Mesenchymal stem cell (in vitro differentiated cells and primary cell): Measurements from ENCODE around the gene ALDH2.

ENCODE experiments used
- DNase-seq: peaks from one replicate; pipeline ENCODE4 v3.0.0-alpha.2; 2013
- H2AFZ ChIP-seq: one replicate; pipeline ENCODE4 v1.6.1; 2013; ENCODE audit warnings: low read depth, mild to moderate bottlenecking, control low read depth, inconsistent platforms, low read length, moderate library complexity
- H2AK5ac ChIP-seq: 2 replicates; pipeline ENCODE4 v1.6.1; 2013; ENCODE audit warnings: low read length, moderate library complexity, mild to moderate bottlenecking, inconsistent platforms; ENCODE audit not compliant: severe bottlenecking
- H2BK120ac ChIP-seq: one replicate; pipeline ENCODE4 v1.6.1; 2013; ENCODE audit warnings: low read depth, mild to moderate bottlenecking, inconsistent platforms, low read length, moderate library complexity
- H2BK12ac ChIP-seq, 2 experiments: one replicate each; pipeline ENCODE4 v1.6.1; 2013; ENCODE audit warnings: inconsistent platforms in 2 of 2, low read length in 2 of 2, mild to moderate bottlenecking in 2 of 2, moderate library complexity in 2 of 2, control low read depth in 1 of 2
- H2BK15ac ChIP-seq: one replicate; pipeline ENCODE4 v1.6.1; 2013; ENCODE audit warnings: mild to moderate bottlenecking, low read depth, inconsistent platforms; ENCODE audit not compliant: poor library complexity, severe bottlenecking
- H2BK5ac ChIP-seq: 2 replicates; pipeline ENCODE4 v1.6.1; 2013; ENCODE audit warnings: low read depth, mild to moderate bottlenecking, low read length, control low read depth, inconsistent platforms; ENCODE audit not compliant: poor library complexity, severe bottlenecking
- H3K14ac ChIP-seq, 2 experiments: one replicate each; pipeline ENCODE4 v1.6.1; 2013; ENCODE audit warnings: inconsistent platforms in 2 of 2, low read length in 2 of 2, control low read depth in 1 of 2, mild to moderate bottlenecking in 1 of 2, moderate library complexity in 1 of 2
- H3K18ac ChIP-seq, 2 experiments: one replicate each; pipeline ENCODE4 v1.6.1; 2013; ENCODE audit warnings: inconsistent platforms in 2 of 2, low read length in 2 of 2, control low read depth in 1 of 2, low read depth in 1 of 2, mild to moderate bottlenecking in 1 of 2
- H3K23ac ChIP-seq, 2 experiments: one replicate each; pipeline ENCODE4 v1.6.1; 2013; ENCODE audit warnings: inconsistent platforms in 2 of 2, low read length in 2 of 2, mild to moderate bottlenecking in 2 of 2, moderate library complexity in 2 of 2, control low read depth in 1 of 2
- H3K27ac ChIP-seq: 2 replicates; pipeline ENCODE4 v1.5.1; 2013; ENCODE audit warnings: mild to moderate bottlenecking, moderate library complexity, low read length, control low read depth, inconsistent platforms; ENCODE audit not compliant: poor library complexity, severe bottlenecking
- H3K27me3 ChIP-seq, 2 experiments: 2 replicates each; pipeline versions ENCODE4 v1.6.1 to v1.7.0; 2013; ENCODE audit warnings: low read length in 2 of 2, mild to moderate bottlenecking in 2 of 2, moderate library complexity in 2 of 2, control low read depth in 1 of 2, inconsistent platforms in 1 of 2; ENCODE audit not compliant: control insufficient read depth in 1 of 2, insufficient read depth in 1 of 2
- H3K36me3 ChIP-seq, 2 experiments: 2 replicates each; pipeline versions ENCODE4 v1.6.1 to v1.7.0; 2013; ENCODE audit warnings: low read length in 2 of 2, control low read depth in 1 of 2, inconsistent platforms in 1 of 2, low read depth in 1 of 2, mild to moderate bottlenecking in 1 of 2; ENCODE audit not compliant: insufficient read depth in 2 of 2, control insufficient read depth in 1 of 2
- H3K4ac ChIP-seq, 2 experiments: one replicate each; pipeline ENCODE4 v1.6.1; 2013; ENCODE audit warnings: inconsistent platforms in 2 of 2, low read length in 2 of 2, mild to moderate bottlenecking in 2 of 2, moderate library complexity in 2 of 2, control low read depth in 1 of 2, low read depth in 1 of 2
- H3K4me1 ChIP-seq: 2 replicates; pipeline ENCODE4 v1.6.1; 2013; ENCODE audit warnings: low read depth, low read length, control low read depth; ENCODE audit not compliant: control insufficient read depth, insufficient read depth
- H3K4me2 ChIP-seq: 2 replicates; pipeline ENCODE4 v1.6.1; 2013; ENCODE audit warnings: low read length, mild to moderate bottlenecking, inconsistent platforms; ENCODE audit not compliant: poor library complexity, severe bottlenecking
- H3K4me3 ChIP-seq, 2 experiments: 2 replicates each; pipeline versions ENCODE4 v1.5.1 to v1.7.0; 2013; ENCODE audit warnings: low read length in 2 of 2, mild to moderate bottlenecking in 2 of 2, control low read depth in 1 of 2, low read depth in 1 of 2; ENCODE audit not compliant: insufficient read depth in 1 of 2
- H3K79me1 ChIP-seq: replicated peaks from 2 replicates; pipeline ENCODE4 v1.6.1; 2013; ENCODE audit warnings: mild to moderate bottlenecking, control low read depth, low read length, inconsistent platforms; ENCODE audit not compliant: poor library complexity, severe bottlenecking
- H3K9ac ChIP-seq: 2 replicates; pipeline ENCODE4 v1.7.0; 2013; ENCODE audit warnings: mild to moderate bottlenecking, low read length, moderate library complexity
- H3K9me3 ChIP-seq: 2 replicates; pipeline ENCODE4 v1.7.0; 2013; ENCODE audit warnings: mild to moderate bottlenecking, low read length; ENCODE audit not compliant: control insufficient read depth
- H4K8ac ChIP-seq: one replicate; pipeline ENCODE4 v1.6.1; 2013; ENCODE audit warnings: inconsistent platforms, mild to moderate bottlenecking, low read length, moderate library complexity
- H4K91ac ChIP-seq: one replicate; pipeline ENCODE4 v1.6.1; 2013; ENCODE audit warnings: mild to moderate bottlenecking, low read length, inconsistent platforms
- WGBS: methylation state at CpG from one replicate; pipeline ENCODE4 v1.1.7; 2013; ENCODE audit warnings: mixed read lengths; 5-methylcytosine and 5-hydroxymethylcytosine counted together

The ALDH2 gene

DNA sequence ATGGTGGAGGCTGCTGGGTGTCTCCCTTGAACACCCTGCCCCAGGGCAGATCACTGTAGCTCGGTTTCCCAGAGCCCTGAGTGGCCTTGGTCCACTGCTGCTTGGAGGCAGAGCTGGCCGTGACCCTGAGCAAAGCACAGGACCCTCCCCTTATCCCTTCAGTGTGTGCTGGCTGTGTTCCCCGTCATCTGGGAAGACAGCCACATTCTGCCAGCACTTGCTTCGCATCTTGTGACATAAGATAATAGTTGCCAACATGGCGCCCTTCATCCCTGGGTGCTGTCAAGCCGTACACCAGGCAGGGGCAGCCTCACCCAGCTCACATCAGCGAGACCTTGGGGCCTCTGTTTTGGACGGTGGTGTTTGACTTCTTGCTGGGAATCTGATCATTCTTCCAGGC lies 12.1 kb upstream of the ALDH2 start:
- Histone ChIP-seq H2BK5ac (no peak overlapping the region), H3K18ac (no peak overlapping the region), H3K9me3 (no peaks in the 10 kb centered on the region), H4K91ac (no peak overlapping the region), H2BK120ac (no peak overlapping the region), H2BK12ac (no peak overlapping the region), H3K79me1 (no peaks in the 10 kb centered on the region), H3K9ac (no peak overlapping the region), H3K27me3 (no peaks in the 10 kb centered on the region), H3K4me1 (peaks cover 22% of the 10 kb centered on the region), H3K14ac (no peak overlapping the region), H3K4me3 (no peak overlapping the region), H3K36me3 (peaks cover 34 to 36% of the 10 kb centered on the region in 2 experiments), H2AK5ac (no peak overlapping the region), H2AFZ (no peak overlapping the region), H3K23ac (no peak overlapping the region), H3K4me2 (no peak overlapping the region), H4K8ac (no peak overlapping the region), H3K4ac (no peak overlapping the region), H3K27ac (no peak overlapping the region), H2BK15ac (no peak overlapping the region)
- WGBS: 92% methylated on average over 8 of the region's 8 CpGs
- no peak for DNase-seq

DNA sequence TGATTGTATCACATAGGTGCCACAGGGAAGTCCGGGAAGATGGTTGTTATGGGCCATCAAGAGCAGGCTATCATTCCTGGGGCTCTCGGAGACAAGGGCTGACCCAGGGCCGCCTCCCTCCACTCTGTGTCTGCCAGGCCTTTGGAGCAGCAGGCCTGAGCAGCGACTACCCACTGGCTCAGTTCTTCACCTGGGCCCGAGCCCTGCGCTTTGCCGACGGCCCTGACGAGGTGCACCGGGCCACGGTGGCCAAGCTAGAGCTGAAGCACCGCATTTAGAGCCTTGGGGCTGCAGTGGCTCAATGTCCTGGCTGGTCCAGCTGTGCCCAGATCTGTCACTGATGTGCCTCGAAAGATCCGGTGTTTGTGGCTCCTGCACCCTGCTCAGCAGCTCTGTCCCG lies 10.5 kb upstream of the ALDH2 start:
- Histone ChIP-seq H3K4me1 (peaks cover 24% of the 10 kb centered on the region), H3K4ac (no peak overlapping the region), H3K18ac (no peak overlapping the region), H3K27me3 (peaks cover 5 to 8% of the 10 kb centered on the region in 2 experiments), H3K23ac (no peak overlapping the region), H4K8ac (no peak overlapping the region), H2BK15ac (no peak overlapping the region), H2BK120ac (no peak overlapping the region), H3K79me1 (no peaks in the 10 kb centered on the region), H2BK5ac (no peak overlapping the region), H2BK12ac (no peak overlapping the region), H3K36me3 (peaks cover 30 to 34% of the 10 kb centered on the region in 2 experiments), H3K4me3 (no peak overlapping the region), H3K4me2 (no peak overlapping the region), H3K14ac (no peak overlapping the region), H4K91ac (no peak overlapping the region), H3K9me3 (no peaks in the 10 kb centered on the region), H3K9ac (no peak overlapping the region), H2AK5ac (no peak overlapping the region), H2AFZ (no peak overlapping the region), H3K27ac (no peak overlapping the region)
- no peak for DNase-seq
- 97% methylated on average over 15 of the region's 15 CpGs for WGBS

GRCh38 chr12:111756681-111757080 lies 10.1 kb upstream of the ALDH2 start:
- Histone ChIP-seq H3K14ac (no peak overlapping the region), H4K8ac (no peak overlapping the region), H2BK120ac (no peak overlapping the region), H2AFZ (no peak overlapping the region), H3K4me1 (peaks cover 24% of the 10 kb centered on the region), H2BK12ac (peak overlapping the region in 1 of 2 experiments; percentile 21), H3K4me2 (no peak overlapping the region), H3K27ac (no peak overlapping the region), H3K9ac (no peak overlapping the region), H3K18ac (peak overlapping the region in 1 of 2 experiments; percentile 38), H2BK15ac (peak overlapping the region; percentile 82), H3K4me3 (no peak overlapping the region), H3K79me1 (no peaks in the 10 kb centered on the region), H2BK5ac (no peak overlapping the region), H4K91ac (peak overlapping the region; percentile 47), H2AK5ac (no peak overlapping the region), H3K23ac (no peak overlapping the region), H3K9me3 (no peaks in the 10 kb centered on the region), H3K27me3 (peaks cover 6 to 12% of the 10 kb centered on the region in 2 experiments), H3K36me3 (peaks cover 30 to 34% of the 10 kb centered on the region in 2 experiments), H3K4ac (no peak overlapping the region)
- DNase-seq: no peak
- 98% methylated on average over 5 of the region's 7 CpGs for WGBS

DNA sequence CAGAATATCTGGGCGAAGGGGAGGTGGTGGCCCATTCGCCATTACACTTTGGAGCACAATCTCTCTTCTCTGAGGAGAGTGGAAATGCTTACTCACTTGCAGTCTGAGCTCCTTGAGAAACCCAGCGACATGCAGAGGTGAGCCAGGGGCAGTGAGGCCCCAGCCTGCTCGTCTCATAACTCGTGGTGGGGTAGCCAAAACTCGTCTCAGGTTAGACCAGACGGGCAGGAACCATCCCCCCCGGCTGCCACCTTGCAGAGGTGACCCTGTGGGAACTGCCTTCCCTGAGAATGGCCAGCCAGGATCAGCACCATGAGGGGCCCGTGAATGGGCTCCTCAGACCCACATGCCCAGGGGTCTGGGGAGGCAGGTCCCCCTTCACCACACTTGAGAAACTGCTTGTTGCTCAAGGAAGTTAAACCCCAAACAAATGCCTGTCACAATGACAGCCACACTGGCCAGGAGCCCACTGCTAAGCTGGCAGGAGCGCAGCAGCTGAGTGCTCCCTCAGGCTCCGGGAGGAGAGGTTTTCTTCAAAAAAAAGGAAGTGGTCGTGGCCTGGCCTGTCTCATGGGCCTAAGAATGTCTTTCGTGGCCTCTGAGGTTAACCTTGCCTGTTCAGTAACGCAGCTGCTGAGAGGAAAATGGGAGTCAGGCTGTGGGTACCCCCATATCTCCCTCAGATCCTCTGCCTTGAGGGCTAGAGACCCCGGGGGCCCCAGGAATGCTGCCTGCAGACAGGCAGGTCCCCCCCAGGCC lies 9.2 kb upstream of the ALDH2 start:
- peak overlapping the region; percentile 8 to 71 for H3K4ac ChIP-seq
- H4K91ac ChIP-seq: peak overlapping the region; percentile 71
- peak overlapping the region; percentile 25 for H3K27ac ChIP-seq
- no peak overlapping the region for H2BK5ac ChIP-seq
- peak overlapping the region; percentile 73 for H2BK15ac ChIP-seq
- 60% methylated on average over 15 of the region's 15 CpGs for WGBS
- H3K23ac ChIP-seq: no peak overlapping the region
- H3K4me2 ChIP-seq: no peak overlapping the region
- no peak overlapping the region for H3K4me3 ChIP-seq
- peak overlapping the region; percentile 77 to 82 for H3K18ac ChIP-seq
- H4K8ac ChIP-seq: peak overlapping the region; percentile 67
- H2AFZ ChIP-seq: peak overlapping the region; percentile 21
- H3K9ac ChIP-seq: no peak overlapping the region
- H3K36me3 ChIP-seq: peaks cover 30 to 34% of the 10 kb centered on the region in 2 experiments
- no peaks in the 10 kb centered on the region for H3K79me1 ChIP-seq
- peak overlapping the region; percentile 6 for H2AK5ac ChIP-seq
- peak; percentile 82 for DNase-seq
- H3K9me3 ChIP-seq: no peaks in the 10 kb centered on the region
- H2BK12ac ChIP-seq: peak overlapping the region; percentile 38 to 68
- peaks cover 11 to 20% of the 10 kb centered on the region in 2 experiments for H3K27me3 ChIP-seq
- peak overlapping the region; percentile 50 for H2BK120ac ChIP-seq
- peaks cover 24% of the 10 kb centered on the region for H3K4me1 ChIP-seq
- peak overlapping the region in 1 of 2 experiments; percentile 6 for H3K14ac ChIP-seq
